ENCODE results near the gene YAF2. TPM values are rescaled to one million over a fixed set of nuclear protein-coding genes. Genes with fewer than 3 reads are reported as not detected.

Gene YAF2
- total and polyA plus RNA-seq, 2 of the 13 experiments (the other 11 are each of a cell fraction or from before 2014, with no cell fraction given): 8.4 to 11.7 TPM

GRCh38 chr12:42240131-42240750 is 2.2 kb upstream of the YAF2 start:
- ChIA-PET POLR2A (no interaction called here), CTCF (ENCODE audit: low intra/inter-chr PET ratio, low total read pairs) (no interaction called here)
- Histone ChIP-seq H3K27me3 (ENCODE audit: control insufficient read depth in 1 of 2, insufficient read depth in 2 of 2, low read length in 2 of 2) (no peaks in the 10 kb centered on the region; a peak in 1 of 5 replicates), H2AFZ (ENCODE audit: low read length) (no peak overlapping the region), H4K20me1 (ENCODE audit: insufficient read depth, low read length) (no peaks in the 10 kb centered on the region), H3K36me3 (replicated peaks in 1 of 2; ENCODE audit: control insufficient read depth in 1 of 2, insufficient read depth in 2 of 2, low read length in 2 of 2) (no peaks in the 10 kb centered on the region), H3K4me2 (ENCODE audit: low read depth, low read length) (no peak overlapping the region), H3K9ac (ENCODE audit: insufficient read depth, low read depth, low read length) (no peak overlapping the region), H3K4me3 (replicated peaks in 1 of 3; ENCODE audit: insufficient read depth in 1 of 3, low read depth in 2 of 3, low read length in 3 of 3) (no peak overlapping the region), H3K79me2 (ENCODE audit: insufficient read depth, low read length) (peaks cover 13% of the 10 kb centered on the region), H3K4me1 (ENCODE audit: insufficient read depth, low read length) (peaks cover 34% of the 10 kb centered on the region), H3K27ac (ENCODE audit: extremely low read length, insufficient read depth, low read length) (no peak overlapping the region), H3K9me3 (ENCODE audit: low read length) (no peaks in the 10 kb centered on the region)
- WGBS (ENCODE audit: low lambda C conversion rate): 96% methylated on average over 11 of the region's 11 CpGs
- FAIRE-seq (no peak), DNase-seq (ENCODE audit: low spot score) (no peak), ATAC-seq (no peak)
- in situ Hi-C loops (cut with HindIII; ENCODE audit: extremely low pct_ligation_motif_present, low pct_unique_long_range_greater_than_20kb) (no loop called here), intact Hi-C loops (cut with micrococcal nuclease; ENCODE audit: unreplicated experiment) (no loop called here)
- BruUV-seq (replicated peaks): no TSS peak
- TF ChIP-seq SYNCRIP (IDR thresholded peaks at IDR 0.05; ENCODE audit: insufficient read depth, low read depth, low read length) (no peak), KDM1A (CRISPR knock-in tag; IDR thresholded peaks at IDR 0.05) (no peak), NFRKB (IDR thresholded peaks at IDR 0.05) (no peak), ISX (CRISPR knock-in tag; conservative IDR thresholded peaks at IDR 0.05) (no peak), LBX2 (CRISPR knock-in tag; IDR thresholded peaks at IDR 0.05; ENCODE audit: borderline replicate concordance) (no peak), ZNF44 (CRISPR knock-in tag; IDR thresholded peaks at IDR 0.05) (no peak), JARID2 (CRISPR knock-in tag; IDR thresholded peaks at IDR 0.05; ENCODE audit: insufficient replicate concordance) (no peak), ZNF652 (CRISPR knock-in tag; IDR thresholded peaks at IDR 0.05; ENCODE audit: borderline replicate concordance, low read depth) (no peak)
- TF ChIP-seq, protein P1, sequence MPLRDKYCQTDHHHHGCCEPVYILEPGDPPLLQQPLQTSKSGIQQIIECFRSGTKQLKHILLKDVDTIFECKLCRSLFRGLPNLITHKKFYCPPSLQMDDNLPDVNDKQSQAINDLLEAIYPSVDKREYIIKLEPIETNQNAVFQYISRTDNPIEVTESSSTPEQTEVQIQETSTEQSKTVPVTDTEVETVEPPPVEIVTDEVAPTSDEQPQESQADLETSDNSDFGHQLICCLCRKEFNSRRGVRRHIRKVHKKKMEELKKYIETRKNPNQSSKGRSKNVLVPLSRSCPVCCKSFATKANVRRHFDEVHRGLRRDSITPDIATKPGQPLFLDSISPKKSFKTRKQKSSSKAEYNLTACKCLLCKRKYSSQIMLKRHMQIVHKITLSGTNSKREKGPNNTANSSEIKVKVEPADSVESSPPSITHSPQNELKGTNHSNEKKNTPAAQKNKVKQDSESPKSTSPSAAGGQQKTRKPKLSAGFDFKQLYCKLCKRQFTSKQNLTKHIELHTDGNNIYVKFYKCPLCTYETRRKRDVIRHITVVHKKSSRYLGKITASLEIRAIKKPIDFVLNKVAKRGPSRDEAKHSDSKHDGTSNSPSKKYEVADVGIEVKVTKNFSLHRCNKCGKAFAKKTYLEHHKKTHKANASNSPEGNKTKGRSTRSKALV (CRISPR knock-in tag; IDR thresholded peaks at IDR 0.05): no peak

Measured in HepG2 (cell line).